Heart right ventricle (tissue), 16 donors: ENCODE data around the gene CTCFL. TPM values are rescaled to one million over a fixed set of nuclear protein-coding genes. Genes with fewer than 3 reads are reported as not detected.

Source experiments
- ATAC-seq, 8 donors: fragments of 200-7000 bp; cut with Tn5 transposase; one replicate each; pipeline ENCODE4 v1.9.1; 2020; ENCODE audit warnings: mild to moderate bottlenecking in 8 of 8, moderate library complexity in 8 of 8, moderate number of reproducible peaks in 1 of 8
- DNase-seq, 2 donors: peaks; one replicate each; pipeline ENCODE4 v3.0.0-alpha.2; 2020
- H3K27ac ChIP-seq, 10 donors: fragments of 200-600 bp; sonication (generic) in 2 of 10; one replicate each; pipeline versions ENCODE4 v1.5.0 to v1.8.0; 2020 to 2022; ENCODE audit warnings: mild to moderate bottlenecking in 3 of 10
- H3K27me3 ChIP-seq, 7 donors: fragments of 200-600 bp; one replicate each; pipeline ENCODE4 v1.8.0; 2021 to 2022; ENCODE audit warnings: mild to moderate bottlenecking in 2 of 7
- H3K36me3 ChIP-seq, 9 donors: fragments of 200-600 bp; sonication (generic) in 1 of 9; one replicate each; pipeline versions ENCODE4 v1.5.0 to v1.8.0; 2020 to 2022; ENCODE audit warnings: mild to moderate bottlenecking in 2 of 9
- H3K4me1 ChIP-seq, 9 donors: fragments of 200-600 bp; sonication (generic) in 1 of 9; one replicate each; pipeline versions ENCODE4 v1.5.0 to v1.8.0; 2020 to 2022; ENCODE audit warnings: mild to moderate bottlenecking in 4 of 9
- H3K4me3 ChIP-seq, 10 donors: fragments of 200-600 bp; sonication (generic) in 2 of 10; one replicate each; pipeline versions ENCODE4 v1.5.0 to v1.8.0; 2020 to 2022; ENCODE audit warnings: mild to moderate bottlenecking in 7 of 10, moderate library complexity in 2 of 10
- H3K9me3 ChIP-seq, 11 donors: fragments of 200-600 bp in 10 of 11; sonication (generic) in 2 of 11; one replicate each; pipeline versions ENCODE4 v1.5.0 to v1.8.0; 2013 to 2022; ENCODE audit warnings: mild to moderate bottlenecking in 2 of 11, control low read depth in 1 of 11, moderate library complexity in 1 of 11
- CTCF ChIP-seq, 9 donors: fragments of 200-600 bp; sonication (generic) in 2 of 9; IDR thresholded peaks; one replicate each; pipeline versions ENCODE4 v1.5.0 to v1.8.0; 2021 to 2022; ENCODE audit warnings: antibody characterized with exemption in 9 of 9, mild to moderate bottlenecking in 5 of 9, moderate library complexity in 1 of 9
- WGBS, 2 donors: extraction: QIAGEN DNeasy Blood & Tissue Kit; methylation state at CpG; one replicate each; pipeline ENCODE4 v1.1.7; 2013; ENCODE audit warnings: inconsistent platforms in 1 of 2; 5-methylcytosine and 5-hydroxymethylcytosine counted together
- intact Hi-C, 10 donors: fragments of 100-400 bp; cut with DNase I; formaldehyde crosslinking; loops; one replicate each; pipeline versions ENCODE4 v1.11.1 to v1.14.2; 2022
- polyA plus RNA-seq, 2 donors: library from polyadenylated mRNA; stranded (reverse); fragments of 200-250 nt; gene quantifications; one replicate each; pipeline ENCODE4 v1.2.3, GENCODE V29; 2013
- total RNA-seq, 10 donors: library from RNA; stranded (reverse); fragmentation: NEBNext Ultra II Directional in 3 of 10; extraction: Animal tissue kit (Norgen Biotek cat#: 25700) in 3 of 10; gene quantifications; one replicate each; pipeline versions ENCODE4 v1.2.1 to v1.2.4, GENCODE V29; 2021 to 2023
- donor health status: Arrhythmogenic right ventricular cardiomyopathy.
- donor health status: ischemic (EF 13 %, LVEDD 7.1; RV severe dilation, severe dysfunction).
- donor health status: healthy with polysubstance abuse.
- donor health status: DM: no; HTN: yes; CAD: no.
- donor health status: DM: no; HTN: no; CAD: no.
- donor health status: ischemic (EF 25% LVEDD 6.9; RV normal size, moderate dysfunction).
- donor health status: ischemic (EF 25% LVEDD 5.7; RV mildly dilated, moderate dysfunction).
- donor health status: healthy.
- donor health status: DM: yes; HTN: yes; CAD: no.
- donor health status: Ischemic cardiomyopathy.
- donor health status: ischemic (EF 35%, LVEDD 5.7; RV mildly dilated, moderate dysfunction).
- donor health status: nonischemic (EF 11% LVEDD 7.7; RV severe dilation, severe dysfunction).
- donor health status: DM: yes; HTN: yes; CAD: no.
- donor health status: PGD.
- donor health status: ischemic (EF 29% LVEDD 5.4; RV normal size, mild dysfunction).
- donor health status: nonischemic (EF 23%, LVEDD 6.1; RV moderate dilation, normal function).

The CTCFL gene
- total and polyA plus RNA-seq, 12 donors, result not detected

GRCh38 chr20:57471496-57472372 is 53.2 kb downstream of the CTCFL start:
- no peaks in the 10 kb centered on the region for H3K9me3 ChIP-seq
- ATAC-seq, result no peak
- H3K4me3 ChIP-seq, result no peak overlapping the region
- 73 to 76% methylated on average over 12 of the region's 12 CpGs for WGBS, 2 donors
- no peak overlapping the region for H3K27ac ChIP-seq
- no peak for TF ChIP-seq CTCF (IDR thresholded peaks at IDR 0.05)
- H3K27me3 ChIP-seq, result peaks cover 0 to 11% (median 0%) of the 10 kb centered on the region in 7 donors
- no peaks in the 10 kb centered on the region for H3K36me3 ChIP-seq
- H3K4me1 ChIP-seq, result peaks cover 0 to 41% (median 16%) of the 10 kb centered on the region in 9 donors
- DNase-seq, result no peak
- intact Hi-C loops, result loop anchor here in 1 of 10 donors (5.0 kb wide), 1 partner anchor 39 kb away; no protein-coding TSS in a partner anchor

- Histone ChIP-seq H3K27me3 (peaks cover 0 to 13% (median 0%) of the 10 kb centered on the region in 7 donors), H3K4me3 (no peak overlapping the region), H3K27ac (no peak overlapping the region), H3K36me3 (no peaks in the 10 kb centered on the region), H3K9me3 (no peaks in the 10 kb centered on the region), H3K4me1 (peaks cover 0 to 32% (median 14%) of the 10 kb centered on the region in 9 donors)
- no peak for TF ChIP-seq CTCF (IDR thresholded peaks at IDR 0.05)
- no peak for DNase-seq
- WGBS, 2 donors, result 61 to 62% methylated on average over 18 of the region's 18 CpGs
- ATAC-seq, result no peak
- intact Hi-C loops, result loop anchor here in 1 of 10 donors (5.0 kb wide), 1 partner anchor 39 kb away; no protein-coding TSS in a partner anchor
Measured at GRCh38 chr20:57470666-57471495, 54.1 kb downstream of the CTCFL start.

GRCh38 chr20:57470212-57470522 is 54.8 kb downstream of the CTCFL start:
- ATAC-seq, result peak in 1 of 8 donors; percentile 4
- no peak for DNase-seq
- Histone ChIP-seq H3K9me3 (no peaks in the 10 kb centered on the region), H3K4me1 (peaks cover 0 to 27% (median 14%) of the 10 kb centered on the region in 9 donors), H3K27ac (peak overlapping the region in 4 of 10 donors; percentile 2 to 50 (median 16)), H3K4me3 (no peak overlapping the region), H3K27me3 (peaks cover 0 to 13% (median 0%) of the 10 kb centered on the region in 7 donors), H3K36me3 (no peaks in the 10 kb centered on the region)
- no peak for TF ChIP-seq CTCF (IDR thresholded peaks at IDR 0.05)
- intact Hi-C loops, result loop anchor here in 1 of 10 donors (5.0 kb wide), 1 partner anchor 38 kb away; no protein-coding TSS in a partner anchor
- WGBS, 2 donors, result 43 to 49% methylated on average over 9 of the region's 9 CpGs
